Activated CD4-positive, CD25-positive, alpha-beta regulatory T cell treated with anti-CD3 and anti-CD28 coated beads, Interleukin-2, amount 50 U/mL, for 72 hours (primary cell): ENCODE measurements around the gene MPP7.

ENCODE experiments used
- DNase-seq: peaks from one replicate; pipeline ENCODE4 v3.0.0; 2021

MPP7 gene

DNA sequence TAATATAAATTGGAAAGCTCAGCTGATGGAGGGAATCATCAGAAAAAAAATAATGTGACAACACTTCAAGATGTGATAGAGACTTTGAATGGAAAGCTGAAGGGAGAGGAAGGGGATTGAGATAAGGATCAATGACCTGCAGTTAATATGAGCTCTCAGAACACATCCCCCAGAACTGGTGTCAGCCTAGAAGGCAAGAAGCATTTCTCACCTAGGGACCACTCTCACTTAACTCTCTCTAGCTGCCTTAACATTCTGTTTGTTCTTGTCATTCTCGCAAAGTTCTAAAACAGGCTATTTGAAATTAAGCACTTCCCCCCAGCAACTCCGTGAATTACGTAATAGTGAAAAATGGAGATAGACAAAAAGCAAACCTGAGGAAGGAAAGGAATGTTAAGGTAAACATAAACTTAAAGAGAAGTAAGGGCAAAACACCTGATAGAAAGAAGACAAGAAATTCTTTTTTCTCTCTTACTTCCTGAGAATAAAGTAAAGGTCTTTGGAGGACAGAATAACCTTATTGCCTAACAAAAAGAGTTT, 1.2 kb upstream of the MPP7 start:
- no peak for DNase-seq

DNA sequence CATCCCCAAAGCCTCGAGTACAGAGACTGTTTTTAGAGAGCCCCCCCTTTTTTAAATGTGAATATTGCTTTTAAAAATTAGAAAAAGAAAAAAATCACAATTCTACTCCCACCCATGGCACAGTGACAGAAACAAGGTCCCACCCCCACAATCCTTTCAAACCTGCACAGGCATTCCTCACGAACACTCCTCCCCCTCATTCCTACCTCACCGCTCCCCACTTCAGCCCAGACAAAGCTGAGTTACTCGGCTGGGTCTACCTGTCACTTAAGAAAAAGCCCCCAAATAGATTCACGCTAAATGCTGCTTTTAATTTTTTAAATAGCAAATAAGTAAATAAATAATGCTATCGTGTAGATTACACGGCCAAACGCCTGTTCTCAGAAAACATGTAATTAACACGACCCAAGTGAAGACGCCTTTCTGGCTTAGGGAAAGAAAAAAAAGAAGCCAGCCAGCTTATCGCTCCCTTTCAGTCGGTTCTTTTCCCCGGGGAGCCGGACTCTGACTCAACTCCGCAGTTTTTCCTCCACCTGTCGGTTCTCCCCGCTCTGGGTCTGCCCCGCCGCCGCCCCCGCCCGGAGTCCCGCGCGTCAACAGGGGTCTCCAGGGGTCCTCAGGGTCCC, 739 bp downstream of the MPP7 start:
- no peak for DNase-seq

DNA sequence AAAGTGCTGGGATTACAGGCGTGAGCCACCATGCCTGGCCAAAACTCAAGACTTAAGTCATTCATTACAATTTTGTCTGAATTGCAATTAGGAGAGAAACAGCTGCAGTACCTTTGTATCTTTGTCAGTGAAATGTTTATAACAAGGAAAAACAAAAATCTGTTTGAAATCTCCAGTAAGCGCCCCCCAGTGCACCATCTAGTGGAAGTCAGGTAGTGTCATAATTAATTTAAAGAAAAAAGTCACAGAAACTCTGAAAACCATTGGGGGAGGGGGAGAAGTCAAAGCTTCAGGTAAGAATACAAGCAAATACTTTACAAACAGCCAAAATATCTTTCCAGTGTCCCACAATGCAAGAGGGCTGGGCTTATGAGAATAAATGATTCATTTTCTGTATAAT, 2.8 kb downstream of the MPP7 start:
- no peak for DNase-seq

- DNase-seq = no peak
Measured at GRCh38 chr10:28298951-28299350, 3.9 kb downstream of the MPP7 start.

GRCh38 chr10:28296023-28296422, 6.8 kb downstream of the MPP7 start:
- no peak for DNase-seq

- no peak for DNase-seq
Measured at GRCh38 chr10:28295336-28295735, 7.5 kb downstream of the MPP7 start.

GRCh38 chr10:28294809-28295208, 8.1 kb downstream of the MPP7 start:
- DNase-seq = no peak

DNA sequence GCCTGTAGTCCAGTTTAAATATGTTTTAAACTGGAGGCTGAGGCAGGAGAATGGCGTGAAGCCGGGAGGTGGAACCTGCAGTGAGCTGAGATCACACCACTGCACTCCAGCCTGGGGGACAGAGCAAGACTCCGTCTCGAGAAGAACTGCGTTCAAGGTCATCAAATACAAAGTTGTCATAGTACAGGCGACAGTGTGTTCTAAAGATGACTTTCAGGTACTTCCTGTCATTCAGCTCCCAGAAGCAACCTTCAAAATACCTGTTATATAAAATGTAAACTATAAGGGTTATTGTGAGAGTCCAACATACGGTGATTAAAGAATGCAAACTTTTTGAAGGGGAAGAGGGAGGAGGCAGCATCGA, 8.7 kb downstream of the MPP7 start:
- DNase-seq = no peak

- no peak for DNase-seq
Measured at GRCh38 chr10:28293236-28294168, 9.4 kb downstream of the MPP7 start.

- DNase-seq = no peak
Measured at GRCh38 chr10:28291881-28292297, 11.0 kb downstream of the MPP7 start.

- no peak for DNase-seq
Measured at GRCh38 chr10:28285816-28286215, 17.0 kb downstream of the MPP7 start.

- DNase-seq = no peak
Measured at GRCh38 chr10:28284126-28284525, 18.7 kb downstream of the MPP7 start.

GRCh38 chr10:28283251-28283650, 19.6 kb downstream of the MPP7 start:
- no peak for DNase-seq

DNA sequence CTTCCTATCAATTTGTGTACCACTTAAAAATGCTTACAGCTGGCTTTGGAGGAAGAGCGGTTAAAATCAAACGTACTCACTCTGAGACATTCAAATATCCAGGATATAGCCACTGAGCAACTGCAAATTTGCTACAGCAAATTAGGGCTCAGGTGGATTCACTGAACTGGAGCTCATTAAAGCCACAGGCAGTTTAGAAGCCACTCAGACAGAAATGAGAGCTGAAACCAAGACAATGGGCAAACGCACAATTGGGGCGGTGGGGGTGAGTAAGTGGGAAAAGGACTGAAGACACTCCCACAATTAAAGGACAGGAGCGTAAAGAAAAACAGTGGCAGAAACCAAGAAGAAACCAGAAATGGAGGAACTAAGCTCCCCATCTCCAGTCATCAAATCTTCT, 20.5 kb downstream of the MPP7 start:
- no peak for DNase-seq

- DNase-seq = no peak
Measured at GRCh38 chr10:28281726-28282315, 21.0 kb downstream of the MPP7 start.

DNA sequence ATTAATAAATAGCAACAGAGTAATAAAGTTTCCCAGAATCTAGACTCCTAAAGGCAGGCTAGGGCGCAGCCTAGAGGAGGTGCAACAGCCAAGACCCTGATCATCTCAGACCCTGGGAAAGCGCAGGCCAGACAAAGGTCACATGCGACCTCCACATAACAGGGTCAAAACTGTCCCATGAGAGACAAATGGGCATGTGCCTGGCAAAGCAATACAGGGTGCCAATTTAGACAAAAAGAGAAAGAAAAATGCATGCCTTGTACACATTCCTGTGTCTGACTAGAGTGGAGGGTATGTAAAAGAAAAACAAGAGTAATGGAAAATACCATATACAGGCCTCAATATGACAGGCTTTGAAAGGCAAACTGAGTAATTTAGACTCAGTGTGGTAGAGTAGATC, 22.2 kb downstream of the MPP7 start:
- DNase-seq = no peak

- DNase-seq = no peak
Measured at GRCh38 chr10:28279878-28280277, 23.0 kb downstream of the MPP7 start.

- no peak for DNase-seq
Measured at GRCh38 chr10:28278842-28279241, 24.0 kb downstream of the MPP7 start.

DNA sequence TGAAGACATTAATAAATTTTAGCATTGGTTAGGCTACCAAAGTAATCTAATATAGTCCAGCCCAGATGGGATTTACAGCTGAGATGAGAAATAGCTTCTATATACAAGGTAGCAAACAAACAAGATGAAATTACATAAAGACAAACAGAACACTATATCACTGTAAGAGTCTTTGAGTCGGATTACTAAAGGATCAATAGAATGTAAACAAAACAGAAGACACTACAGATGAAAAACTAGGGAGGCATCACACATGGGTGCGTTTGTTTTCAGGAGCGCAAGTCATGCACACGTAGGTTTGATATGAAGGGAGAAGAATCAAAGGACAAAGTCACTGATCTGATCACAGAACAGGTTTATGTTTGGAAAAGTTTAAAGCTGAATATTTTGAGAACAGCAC, 26.5 kb downstream of the MPP7 start:
- DNase-seq = no peak

GRCh38 chr10:28274475-28274874, 28.4 kb downstream of the MPP7 start:
- no peak for DNase-seq

- DNase-seq = no peak
Measured at GRCh38 chr10:28273343-28273742, 29.5 kb downstream of the MPP7 start.

- no peak for DNase-seq
Measured at GRCh38 chr10:28269842-28270456, 32.9 kb downstream of the MPP7 start.

- DNase-seq = no peak
Measured at GRCh38 chr10:28266449-28267224, 36.2 kb downstream of the MPP7 start.
